Lower lobe of right lung (tissue), 2 donors: ENCODE measurements around the gene COA6. TPM values are rescaled to one million over a fixed set of nuclear protein-coding genes. Genes with fewer than 3 reads are reported as not detected.
A peak's percentile ranks its signal among the peaks of the same experiment; 100 is the strongest.
"Not testable (repeated sequence)": the region's sequence is repeated elsewhere in the genome, so short reads cannot be mapped to it uniquely, and the experiment has no call there.

Experiments used
- ATAC-seq, 2 donors: fragments of 200-7000 bp; cut with Tn5 transposase; one replicate each; pipeline ENCODE4 v1.9.1; 2020 to 2022; ENCODE audit warnings: mild to moderate bottlenecking in 2 of 2, moderate library complexity in 2 of 2
- DNase-seq: peaks from one replicate; pipeline ENCODE4 v3.0.0-alpha.2; 2020
- H3K27ac ChIP-seq: fragments of 200-600 bp; one replicate; pipeline ENCODE4 v1.8.0; 2022
- H3K27me3 ChIP-seq: fragments of 200-600 bp; one replicate; pipeline ENCODE4 v1.8.0; 2022; ENCODE audit warnings: low read depth
- H3K36me3 ChIP-seq: fragments of 200-600 bp; one replicate; pipeline ENCODE4 v1.8.0; 2022; ENCODE audit warnings: mild to moderate bottlenecking
- H3K4me1 ChIP-seq: fragments of 200-600 bp; one replicate; pipeline ENCODE4 v1.8.0; 2022
- H3K4me3 ChIP-seq: fragments of 200-600 bp; one replicate; pipeline ENCODE4 v1.8.0; 2022; ENCODE audit warnings: mild to moderate bottlenecking
- H3K9me3 ChIP-seq: fragments of 200-600 bp; one replicate; pipeline ENCODE4 v1.8.0; 2022
- CTCF ChIP-seq: fragments of 200-600 bp; IDR thresholded peaks from one replicate; pipeline ENCODE4 v1.8.0; 2022; ENCODE audit warnings: antibody characterized with exemption, mild to moderate bottlenecking
- intact Hi-C: fragments of 100-400 bp; cut with DNase I; formaldehyde crosslinking; loops from one replicate; pipeline ENCODE4 v1.11.0; 2022
- total RNA-seq: library from RNA; stranded (reverse); fragmentation: NEBNext Ultra II Directional; extraction: Animal tissue kit (Norgen Biotek cat#: 25700); gene quantifications from one replicate; pipeline ENCODE4 v1.2.1, GENCODE V29; 2021
- donor health status: DM: no; HTN: yes; CAD: no; lungs with severe emphysema.

Gene COA6
- total RNA-seq, 1 donor from 2014 or later: 29.7 TPM

DNA sequence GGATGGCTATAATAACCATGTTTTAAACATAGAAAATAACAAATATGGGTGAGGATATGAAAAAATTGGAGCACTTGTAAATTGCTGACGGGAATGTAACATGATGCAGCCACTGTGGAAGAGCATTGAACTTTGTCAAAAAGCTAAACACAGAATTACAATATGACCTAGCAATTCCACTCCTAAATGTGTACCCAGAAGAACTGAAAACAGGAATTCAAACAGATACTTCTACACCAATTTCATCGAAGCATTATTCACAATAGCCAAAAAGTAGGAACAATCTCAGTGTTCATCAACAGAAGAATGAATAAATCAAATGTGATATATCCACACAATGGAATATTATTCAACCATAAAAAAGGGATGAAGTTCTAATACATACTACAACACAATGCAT, 32.7 kb upstream of the COA6 start:
- peaks cover 24% of the 10 kb centered on the region for H3K9me3 ChIP-seq
- H3K4me3 ChIP-seq: no peak overlapping the region
- H3K27ac ChIP-seq: no peak overlapping the region
- intact Hi-C loops: no loop called here
- no peak for TF ChIP-seq CTCF
- H3K27me3 ChIP-seq: no peaks in the 10 kb centered on the region
- H3K4me1 ChIP-seq: no peaks in the 10 kb centered on the region
- no peaks in the 10 kb centered on the region for H3K36me3 ChIP-seq
- no peak for ATAC-seq
- DNase-seq: no peak

- Histone ChIP-seq H3K36me3 (no peaks in the 10 kb centered on the region), H3K27me3 (no peaks in the 10 kb centered on the region), H3K4me3 (no peak overlapping the region), H3K9me3 (peaks cover 15% of the 10 kb centered on the region), H3K4me1 (no peaks in the 10 kb centered on the region), H3K27ac (no peak overlapping the region)
- DNase-seq: no peak
- ATAC-seq: no peak
- no peak for TF ChIP-seq CTCF
- intact Hi-C loops: no loop called here
Observed at GRCh38 chr1:234342774-234343173, 30.5 kb upstream of the COA6 start.

- H3K27ac ChIP-seq: no peak overlapping the region
- intact Hi-C loops: no loop called here
- no peak overlapping the region for H3K4me3 ChIP-seq
- DNase-seq (no peak), ATAC-seq (no peak)
- H3K9me3 ChIP-seq: peaks cover 5% of the 10 kb centered on the region
- peaks cover 6% of the 10 kb centered on the region for H3K27me3 ChIP-seq
- no peak for TF ChIP-seq CTCF
- H3K4me1 ChIP-seq: no peaks in the 10 kb centered on the region
- H3K36me3 ChIP-seq: no peaks in the 10 kb centered on the region
Observed at GRCh38 chr1:234345237-234345636, 28.0 kb upstream of the COA6 start.

- no peak for DNase-seq
- Histone ChIP-seq H3K27ac (no peak overlapping the region), H3K36me3 (no peaks in the 10 kb centered on the region), H3K9me3 (no peaks in the 10 kb centered on the region), H3K4me1 (no peaks in the 10 kb centered on the region), H3K4me3 (no peak overlapping the region), H3K27me3 (peaks cover 13% of the 10 kb centered on the region)
- intact Hi-C loops: no loop called here
- TF ChIP-seq CTCF: no peak
- no peak for ATAC-seq
Observed at GRCh38 chr1:234348964-234349363, 24.3 kb upstream of the COA6 start.

DNA sequence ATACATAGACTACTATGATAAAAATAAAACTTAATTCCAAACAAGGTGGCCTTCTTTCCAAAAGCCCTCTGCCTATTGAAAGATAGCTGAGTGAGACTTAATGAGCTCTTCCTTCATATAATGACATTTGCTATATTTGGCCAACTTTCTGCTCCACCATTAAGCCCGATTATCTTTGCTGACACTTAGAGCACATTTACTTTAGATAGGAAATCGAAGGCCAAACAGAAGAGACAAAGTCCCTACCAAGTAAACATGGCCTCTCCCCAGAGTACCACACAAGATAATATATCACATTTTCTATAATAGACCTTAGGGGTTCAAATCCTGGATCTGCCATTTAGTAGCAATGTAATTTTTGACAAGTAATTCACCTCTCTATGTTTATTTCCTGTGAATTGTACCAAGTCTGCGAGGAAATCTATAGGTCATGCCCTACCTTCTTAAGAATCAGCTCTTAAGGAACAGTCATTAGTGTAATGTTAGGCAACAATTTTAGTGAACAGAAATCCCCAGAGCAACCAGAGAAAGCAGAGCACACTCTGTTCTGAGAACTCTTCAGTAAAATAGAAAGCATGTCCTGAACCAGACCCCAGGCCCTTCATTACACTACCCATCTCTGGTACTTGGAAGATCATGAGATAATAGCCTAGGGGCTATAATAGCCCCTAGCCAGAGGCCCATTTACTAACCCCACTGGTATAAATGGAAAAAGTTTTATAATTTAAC, 17.3 kb upstream of the COA6 start:
- no peaks in the 10 kb centered on the region for H3K4me1 ChIP-seq
- intact Hi-C loops: no loop called here
- H3K27ac ChIP-seq: no peak overlapping the region
- TF ChIP-seq CTCF: no peak
- DNase-seq: no peak
- H3K36me3 ChIP-seq: no peaks in the 10 kb centered on the region
- no peak overlapping the region for H3K4me3 ChIP-seq
- ATAC-seq: no peak
- H3K9me3 ChIP-seq: no peaks in the 10 kb centered on the region
- no peaks in the 10 kb centered on the region for H3K27me3 ChIP-seq

- peak; percentile 79 for DNase-seq
- H3K9me3 ChIP-seq, H3K27me3 ChIP-seq, H3K4me1 ChIP-seq, H3K36me3 ChIP-seq, intact Hi-C loops: not testable (repeated sequence)
- ATAC-seq: peak; percentile 83 to 89
- peak overlapping the region; percentile 49 for H3K4me3 ChIP-seq
- H3K27ac ChIP-seq: peak overlapping the region; percentile 57
Observed at GRCh38 chr1:234356615-234357269, 16.5 kb upstream of the COA6 start.
